Testis (tissue), 5 donors: ENCODE results near the gene ORC6. TPM values are rescaled to one million over a fixed set of nuclear protein-coding genes. Genes with fewer than 3 reads are reported as not detected.

Source experiments
- DNase-seq: peaks from one replicate; pipeline ENCODE4 v3.0.0-alpha.2; 2019
- H3K27ac ChIP-seq, 2 donors: fragments of 200-600 bp; sonication (generic); one replicate each; pipeline ENCODE4 v1.5.1; 2019
- H3K27me3 ChIP-seq: fragments of 200-600 bp; sonication (generic); one replicate; pipeline ENCODE4 v1.5.1; 2019
- H3K36me3 ChIP-seq: fragments of 200-600 bp; sonication (generic); one replicate; pipeline ENCODE4 v1.5.1; 2017; ENCODE audit warnings: low read depth; ENCODE audit errors: missing control alignments
- H3K4me1 ChIP-seq: fragments of 200-600 bp; sonication (generic); one replicate; pipeline ENCODE4 v1.5.1; 2019
- H3K4me3 ChIP-seq, 2 donors: fragments of 200-600 bp; sonication (generic); one replicate each; pipeline ENCODE4 v1.5.1; 2017 to 2019
- H3K9me3 ChIP-seq: fragments of 200-600 bp; sonication (generic); one replicate; pipeline ENCODE4 v1.5.1; 2017
- POLR2A ChIP-seq: fragments of 450-650 bp; IDR thresholded peaks from one replicate; pipeline ENCODE4 v1.6.1; 2017; ENCODE audit warnings: antibody characterized with exemption, mild to moderate bottlenecking, moderate library complexity
- WGBS, 2 donors: methylation state at CpG; one replicate each; pipeline ENCODE4 v1.1.5; 2018; 5-methylcytosine and 5-hydroxymethylcytosine counted together
- intact Hi-C: fragments of 100-400 bp; cut with DNase I; formaldehyde crosslinking; loops from one replicate; pipeline ENCODE4 v1.15.1; 2023; ENCODE audit warnings: low total_unique reads
- long read RNA-seq, 2 donors: transcript quantifications; one replicate each; lab custom pipeline, GENCODE V29; 2026
- polyA plus RNA-seq: library from polyadenylated mRNA; stranded (reverse); fragments of 350-450 nt; fragmentation: Illumina TruSeq; extraction: RNeasy Lipid Tissue Mini Kit (QIAGEN cat#74804); gene quantifications from one replicate; pipeline ENCODE4 v1.2.3, GENCODE V29; 2014; ENCODE audit warnings: low read depth, low replicate concordance; ENCODE audit not compliant: insufficient read depth
- total RNA-seq, 2 donors: library from RNA; depleted of rRNA; stranded (reverse); fragments of >200 nt; gene quantifications; one replicate each; pipeline ENCODE4 v1.2.3, GENCODE V29; 2016
- TF ChIP-seq, protein P1 (sequence below), 3 experiments: fragments of 450-650 bp in 2 of 3; fragments of 200-600 bp in 1 of 3; sonication (generic) in 1 of 3; IDR thresholded peaks; one replicate each; pipeline ENCODE4 v1.5.1; 2016 to 2019; ENCODE audit warnings: antibody characterized with exemption in 3 of 3, mild to moderate bottlenecking in 2 of 3, moderate library complexity in 1 of 3

ORC6 gene, protein sequence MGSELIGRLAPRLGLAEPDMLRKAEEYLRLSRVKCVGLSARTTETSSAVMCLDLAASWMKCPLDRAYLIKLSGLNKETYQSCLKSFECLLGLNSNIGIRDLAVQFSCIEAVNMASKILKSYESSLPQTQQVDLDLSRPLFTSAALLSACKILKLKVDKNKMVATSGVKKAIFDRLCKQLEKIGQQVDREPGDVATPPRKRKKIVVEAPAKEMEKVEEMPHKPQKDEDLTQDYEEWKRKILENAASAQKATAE
- total RNA-seq (10 to 100 TPM; 30.7 to 44.4 TPM), polyA plus RNA-seq (28.2 TPM)
- long read RNA-seq, donor 1, transcript ORC6-201 (7 exons, 1,628 nt) = major isoform, 5 of 9 reads
- long read RNA-seq, donor 1, partial matches to known transcripts = 0 of 9 reads
- long read RNA-seq, donor 1, other reads (novel, unspliced or antisense) = 0 of 9 reads
- long read RNA-seq, donor 2, transcript ORC6-201 (7 exons, 1,628 nt) = major isoform, 6 of 9 reads
- long read RNA-seq, donor 2, partial matches to known transcripts = 0 of 9 reads
- long read RNA-seq, donor 2, other reads (novel, unspliced or antisense) = 0 of 9 reads

DNA sequence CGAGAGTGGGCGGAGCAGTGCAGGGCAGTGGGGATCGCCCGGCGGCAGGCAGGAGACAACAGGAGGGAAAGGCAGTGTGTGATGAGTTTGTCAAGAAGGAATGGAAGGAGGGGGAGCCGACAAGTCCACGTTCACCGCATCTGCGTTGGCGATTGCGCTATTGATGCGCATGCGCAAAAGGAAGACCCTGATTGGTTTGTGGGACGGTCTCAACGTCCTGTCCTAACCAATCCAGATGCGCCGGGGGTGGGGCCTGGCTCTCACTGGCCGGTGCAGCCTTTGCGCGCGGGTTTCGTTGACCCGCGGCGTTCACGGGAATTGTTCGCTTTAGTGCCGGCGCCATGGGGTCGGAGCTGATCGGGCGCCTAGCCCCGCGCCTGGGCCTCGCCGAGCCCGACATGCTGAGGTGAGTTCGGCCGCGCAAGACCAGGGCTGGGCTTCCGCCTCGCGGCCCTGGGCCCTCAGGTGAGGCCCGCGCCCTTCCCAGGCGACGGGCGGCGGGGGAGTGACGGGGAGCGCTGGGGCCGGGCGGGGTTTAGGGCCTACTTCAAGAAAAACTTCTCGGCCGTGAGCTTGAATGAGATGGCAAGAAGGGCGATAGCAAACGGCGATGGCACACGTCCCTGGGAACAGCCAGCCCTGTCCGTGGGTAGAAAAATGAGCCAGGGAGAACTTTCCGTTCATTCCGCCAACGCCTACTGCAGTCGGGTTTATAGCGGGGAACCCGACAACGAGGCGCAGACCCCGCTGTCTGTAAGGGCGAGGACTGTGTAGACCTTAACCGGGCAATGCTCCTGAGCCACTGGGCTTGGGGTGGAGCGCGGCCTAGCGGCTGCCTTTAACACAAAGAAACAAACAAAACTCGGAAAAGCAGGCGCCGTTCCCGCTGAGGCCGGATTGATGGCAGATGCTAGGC is at the start of gene ORC6:
Gene ORC6, plus strand, starts transcription at position 295 of the 916 bp plus-strand sequence. Its CDS starts 47 bp downstream, at position 342.
- no peak for TF ChIP-seq POLR2A
- TF ChIP-seq, protein P1, sequence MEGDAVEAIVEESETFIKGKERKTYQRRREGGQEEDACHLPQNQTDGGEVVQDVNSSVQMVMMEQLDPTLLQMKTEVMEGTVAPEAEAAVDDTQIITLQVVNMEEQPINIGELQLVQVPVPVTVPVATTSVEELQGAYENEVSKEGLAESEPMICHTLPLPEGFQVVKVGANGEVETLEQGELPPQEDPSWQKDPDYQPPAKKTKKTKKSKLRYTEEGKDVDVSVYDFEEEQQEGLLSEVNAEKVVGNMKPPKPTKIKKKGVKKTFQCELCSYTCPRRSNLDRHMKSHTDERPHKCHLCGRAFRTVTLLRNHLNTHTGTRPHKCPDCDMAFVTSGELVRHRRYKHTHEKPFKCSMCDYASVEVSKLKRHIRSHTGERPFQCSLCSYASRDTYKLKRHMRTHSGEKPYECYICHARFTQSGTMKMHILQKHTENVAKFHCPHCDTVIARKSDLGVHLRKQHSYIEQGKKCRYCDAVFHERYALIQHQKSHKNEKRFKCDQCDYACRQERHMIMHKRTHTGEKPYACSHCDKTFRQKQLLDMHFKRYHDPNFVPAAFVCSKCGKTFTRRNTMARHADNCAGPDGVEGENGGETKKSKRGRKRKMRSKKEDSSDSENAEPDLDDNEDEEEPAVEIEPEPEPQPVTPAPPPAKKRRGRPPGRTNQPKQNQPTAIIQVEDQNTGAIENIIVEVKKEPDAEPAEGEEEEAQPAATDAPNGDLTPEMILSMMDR (IDR thresholded peaks at IDR 0.05) = peak; percentile 19 to 42 (median 27)
- DNase-seq = peak; percentile 100
- Histone ChIP-seq H3K4me3 (peak within 1 kb of the TSS; percentile 80 to 97), H3K9me3 (no peaks in the 10 kb centered on the region), H3K36me3 (no peaks in the 10 kb centered on the region), H3K4me1 (peaks cover 36% of the 10 kb centered on the region), H3K27ac (peak within 1 kb of the TSS; percentile 97 to 99), H3K27me3 (no peaks in the 10 kb centered on the region)
- 0 to 1% methylated on average over 23 to 78 of the region's 79 CpGs for WGBS, 2 donors
- intact Hi-C loops = no loop called here

DNA sequence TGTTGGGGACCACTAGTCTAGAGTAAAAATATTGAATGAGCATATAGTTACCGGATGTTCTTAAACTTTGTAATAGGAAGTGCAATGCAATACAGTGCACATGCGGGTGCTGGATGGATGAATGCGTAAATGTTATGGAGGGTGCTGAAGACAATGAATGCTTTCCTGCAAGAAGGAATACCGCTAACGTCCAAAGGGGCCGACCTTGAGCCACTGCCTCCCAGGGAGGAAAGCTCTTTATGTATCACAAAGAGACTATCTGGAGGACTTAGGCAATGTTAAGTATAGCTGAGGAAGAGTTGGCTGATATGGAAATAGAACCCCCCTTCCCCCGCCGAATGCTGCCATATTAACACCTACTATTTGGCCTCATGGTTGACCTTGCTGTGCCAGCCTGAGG is 40.8 kb upstream of the ORC6 start:
- intact Hi-C loops = no loop called here
- no peak overlapping the region for H3K4me3 ChIP-seq
- H3K27me3 ChIP-seq = no peaks in the 10 kb centered on the region
- no peaks in the 10 kb centered on the region for H3K9me3 ChIP-seq
- TF ChIP-seq, protein P1 (IDR thresholded peaks at IDR 0.05) = no peak
- no peak for TF ChIP-seq POLR2A
- DNase-seq = no peak
- WGBS, 2 donors = 86 to 89% methylated on average over 8 of the region's 8 CpGs
- H3K27ac ChIP-seq = no peak overlapping the region
- no peaks in the 10 kb centered on the region for H3K36me3 ChIP-seq
- H3K4me1 ChIP-seq = no peaks in the 10 kb centered on the region

DNA sequence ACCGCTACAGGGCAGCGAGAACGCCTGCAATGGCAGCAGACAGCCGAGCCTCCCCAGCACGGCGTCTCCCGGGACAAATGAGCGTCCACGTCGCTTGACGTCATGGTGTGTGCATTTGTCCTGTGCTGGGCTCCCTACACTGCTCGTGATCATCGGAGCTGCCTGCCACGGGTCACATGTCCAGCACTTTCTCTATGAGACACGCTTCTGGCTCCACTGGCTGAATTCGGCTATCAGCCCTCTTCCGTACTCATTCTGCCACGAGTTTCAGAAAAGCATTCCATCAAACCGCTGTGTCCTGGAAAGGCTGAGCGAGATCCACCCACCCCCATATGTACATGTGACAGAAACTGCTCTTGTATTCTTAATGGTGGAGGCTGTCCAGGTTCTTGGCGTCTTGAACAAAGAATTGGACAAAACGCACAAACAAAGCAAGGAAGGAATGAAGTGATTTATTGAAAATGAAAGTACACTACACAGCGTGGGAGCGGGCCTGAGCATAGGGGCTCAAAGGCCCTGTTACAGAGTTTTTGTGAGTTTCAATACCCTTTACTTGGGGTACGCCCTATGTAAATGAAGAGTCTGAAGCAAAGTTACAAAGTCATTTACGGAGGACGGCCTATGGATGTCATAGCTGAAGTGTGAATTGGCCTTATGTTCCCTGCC is 39.7 kb upstream of the ORC6 start:
- Histone ChIP-seq H3K27ac (no peak overlapping the region), H3K4me3 (no peak overlapping the region), H3K9me3 (no peaks in the 10 kb centered on the region), H3K36me3 (no peaks in the 10 kb centered on the region), H3K4me1 (no peaks in the 10 kb centered on the region), H3K27me3 (no peaks in the 10 kb centered on the region)
- WGBS, 2 donors = 73 to 91% methylated on average over 25 to 27 of the region's 27 CpGs
- intact Hi-C loops = no loop called here
- TF ChIP-seq, protein P1 (IDR thresholded peaks at IDR 0.05) = no peak
- no peak for TF ChIP-seq POLR2A
- no peak for DNase-seq

DNA sequence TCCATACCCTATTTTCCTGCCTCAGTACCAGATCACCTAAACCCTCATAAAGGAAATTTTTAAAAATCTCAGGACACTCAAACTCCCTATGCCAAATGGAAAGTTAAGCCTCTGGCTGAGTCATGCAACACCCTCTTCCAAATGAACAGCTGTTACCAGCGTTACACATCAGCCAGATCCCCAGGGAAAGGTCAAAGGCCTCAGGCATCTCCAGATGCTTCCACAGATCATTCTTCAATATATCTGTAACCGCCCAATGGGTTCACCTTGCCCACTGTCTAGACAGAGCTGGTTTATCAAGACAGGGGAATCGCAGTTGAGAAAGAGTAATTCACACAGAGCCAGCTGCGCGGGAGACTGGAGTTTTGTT is 39.2 kb upstream of the ORC6 start:
- H3K4me1 ChIP-seq = no peaks in the 10 kb centered on the region
- no peak overlapping the region for H3K27ac ChIP-seq
- H3K4me3 ChIP-seq = no peak overlapping the region
- H3K9me3 ChIP-seq = no peaks in the 10 kb centered on the region
- H3K36me3 ChIP-seq = no peaks in the 10 kb centered on the region
- no peaks in the 10 kb centered on the region for H3K27me3 ChIP-seq
- no peak for DNase-seq
- TF ChIP-seq POLR2A = no peak
- TF ChIP-seq, protein P1 (IDR thresholded peaks at IDR 0.05) = no peak
- 84 to 93% methylated on average over 4 to 5 of the region's 5 CpGs for WGBS, 2 donors
- intact Hi-C loops = no loop called here
